Stimulated activated CD8-positive, alpha-beta memory T cell treated with anti-CD3 and anti-CD28 coated beads, Interleukin-2, amount 100 ng/mL, for 48 hours (primary cell): Measurements from ENCODE around the gene ZNF827.

Experiments
- DNase-seq, 2 donors: peaks; one replicate each; pipeline ENCODE4 v3.0.0-alpha.2; 2020; ENCODE audit warnings: low read depth in 2 of 2

ZNF827 gene

GRCh38 chr4:145792429-145792828 is 146.2 kb downstream of the ZNF827 start:
- no peak for DNase-seq

- DNase-seq = no peak
Observed at GRCh38 chr4:145791988-145792387, 146.6 kb downstream of the ZNF827 start.

GRCh38 chr4:145788755-145789154 is 149.9 kb downstream of the ZNF827 start:
- no peak for DNase-seq

GRCh38 chr4:145786830-145787229 is 151.8 kb downstream of the ZNF827 start:
- no peak for DNase-seq

GRCh38 chr4:145786261-145786660 is 152.4 kb downstream of the ZNF827 start:
- DNase-seq = no peak

GRCh38 chr4:145785391-145786008 is 153.1 kb downstream of the ZNF827 start:
- DNase-seq = no peak

- DNase-seq = no peak
Observed at GRCh38 chr4:145784036-145784435, 154.6 kb downstream of the ZNF827 start.

GRCh38 chr4:145782756-145783155 is 155.9 kb downstream of the ZNF827 start:
- DNase-seq = no peak

GRCh38 chr4:145781351-145781750 is 157.3 kb downstream of the ZNF827 start:
- no peak for DNase-seq

- DNase-seq = no peak
Observed at GRCh38 chr4:145779319-145779801, 159.3 kb downstream of the ZNF827 start.

GRCh38 chr4:145776208-145776607 is 162.4 kb downstream of the ZNF827 start:
- no peak for DNase-seq

- DNase-seq = no peak
Observed at GRCh38 chr4:145775406-145775805, 163.2 kb downstream of the ZNF827 start.

- no peak for DNase-seq
Observed at GRCh38 chr4:145774473-145774872, 164.2 kb downstream of the ZNF827 start.

- no peak for DNase-seq
Observed at GRCh38 chr4:145773581-145774234, 164.9 kb downstream of the ZNF827 start.

GRCh38 chr4:145772347-145772746 is 166.3 kb downstream of the ZNF827 start:
- DNase-seq = no peak

GRCh38 chr4:145770124-145770523 is 168.5 kb downstream of the ZNF827 start:
- DNase-seq = no peak

GRCh38 chr4:145769450-145770037 is 169.1 kb downstream of the ZNF827 start:
- no peak for DNase-seq

GRCh38 chr4:145766273-145766672 is 172.3 kb downstream of the ZNF827 start:
- no peak for DNase-seq

- DNase-seq = no peak
Observed at GRCh38 chr4:145763399-145763798, 175.2 kb downstream of the ZNF827 start.

GRCh38 chr4:145762719-145763118 is 175.9 kb downstream of the ZNF827 start:
- no peak for DNase-seq

- no peak for DNase-seq
Observed at GRCh38 chr4:145760961-145761929, 177.4 kb downstream of the ZNF827 start.

- DNase-seq = no peak
Observed at GRCh38 chr4:145760176-145760575, 178.4 kb downstream of the ZNF827 start.
